ENCODE results near the gene LRMDA. TPM values are rescaled to one million over a fixed set of nuclear protein-coding genes. Genes with fewer than 3 reads are reported as not detected.

Gene LRMDA
- total RNA-seq, 5 donors from 2014 or later (not counting 1 experiment from before 2014, with no cell fraction given), result 0.30 to 1.2 TPM; not detected in 3

DNA sequence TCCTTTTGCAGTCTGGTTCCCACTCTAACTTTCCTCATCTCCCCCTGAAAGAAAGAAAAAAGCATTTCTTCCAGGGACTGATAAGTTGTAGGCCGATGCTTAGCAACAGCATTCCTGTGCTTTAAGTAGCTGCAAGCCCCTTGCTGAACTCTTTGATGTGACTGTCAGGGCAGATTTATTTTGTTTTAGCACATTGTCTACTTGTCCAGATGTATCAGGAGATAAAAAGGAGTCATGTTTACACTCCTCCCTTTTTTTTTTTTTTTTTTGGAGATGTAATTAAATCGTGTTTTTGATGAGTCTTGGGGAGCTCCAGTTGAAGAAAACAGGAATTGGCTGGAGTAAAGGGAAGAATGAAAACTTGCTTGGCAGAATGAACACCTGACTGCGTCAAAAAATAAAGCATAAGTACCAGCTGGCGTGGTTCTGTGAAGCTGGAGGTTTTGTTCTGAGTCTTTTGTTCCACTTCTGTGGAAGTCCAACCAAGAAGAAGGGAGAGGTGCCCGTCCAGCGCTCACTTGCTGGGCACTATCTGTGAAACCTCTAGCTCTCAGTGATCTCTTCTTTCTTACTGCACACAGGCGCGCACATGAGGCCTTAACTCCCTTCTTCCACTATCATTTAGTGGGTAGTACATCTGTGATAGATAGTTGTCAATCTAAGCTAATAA lies 871.7 kb downstream of the LRMDA start:
- ChIA-PET CTCF (interaction anchor here (0.5 to 0.6 kb wide), 3 partner anchors 10 to 770 kb away, joined by 3 to 4 read pairs (median 3); no protein-coding TSS in a partner anchor), POLR2A (no interaction called here)
- DNase-seq, result no peak
- Mint-ChIP-seq H3K9me3 (peaks cover 0 to 5% (median 0%) of the 10 kb centered on the region in 3 donors), H3K4me3 (no peak overlapping the region), H3K27ac (no peak overlapping the region), H3K4me1 (peaks cover 0 to 11% (median 0%) of the 10 kb centered on the region in 3 donors), H3K36me3 (no peaks in the 10 kb centered on the region), H3K27me3 (peaks cover 0 to 4% of the 10 kb centered on the region in 2 donors)
- whole genome bisulfite sequencing (ENCODE audit: insufficient coverage), result 88% methylated on average over 3 of the region's 8 CpGs
- ATAC-seq (replicated peaks in 1 of 4), result no peak
- Histone ChIP-seq H3K36me3 (ENCODE audit: control insufficient read depth in 2 of 2, extremely low read depth in 1 of 2, insufficient read depth in 1 of 2, low read length in 1 of 2) (no peaks in the 10 kb centered on the region), H3K9me3 (no peaks in the 10 kb centered on the region), H3K27ac (ENCODE audit: low read length) (no peak overlapping the region), H3K4me1 (ENCODE audit: control insufficient read depth in 1 of 2, extremely low read depth in 1 of 2, insufficient read depth in 2 of 2, low read length in 2 of 2) (peaks cover 0 to 2% of the 10 kb centered on the region in 2 experiments), H3K27me3 (replicated peaks in 1 of 2; ENCODE audit: control insufficient read depth in 2 of 2, extremely low read depth in 1 of 2, insufficient read depth in 2 of 2, low read length in 1 of 2) (no peaks in the 10 kb centered on the region), H3K4me3 (ENCODE audit: control insufficient read depth in 1 of 2, extremely low read depth in 1 of 2, low read length in 1 of 2) (no peak overlapping the region)

DNA sequence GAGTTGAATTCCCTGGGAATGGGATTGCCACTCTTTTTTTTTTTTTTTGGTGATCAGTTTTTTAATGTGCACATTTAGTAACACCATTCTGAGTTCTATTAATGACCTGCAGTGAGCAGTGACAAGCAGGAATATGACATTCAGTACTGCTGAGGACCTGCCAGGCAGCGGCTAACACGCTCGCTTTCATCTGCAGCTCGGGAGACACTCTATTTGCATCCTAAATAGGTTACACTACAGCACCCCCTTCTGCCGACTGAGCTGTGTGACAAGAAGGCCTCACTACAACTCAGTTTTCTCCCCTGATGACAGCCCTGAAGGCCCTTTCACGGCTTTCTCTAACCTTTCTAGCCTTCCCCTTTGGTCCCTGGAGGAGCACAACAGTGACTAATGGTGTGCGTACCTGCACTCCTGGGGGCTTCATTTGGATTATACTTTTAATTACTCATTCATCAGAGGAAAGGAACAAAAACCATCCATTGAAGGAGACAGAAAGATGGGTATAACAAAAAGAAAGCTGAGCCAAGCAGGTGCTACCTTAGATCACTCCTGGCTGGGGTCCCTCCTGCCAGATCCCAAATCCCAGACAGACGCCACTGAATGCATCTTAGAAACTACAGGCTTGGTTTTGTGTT lies 872.4 kb downstream of the LRMDA start:
- WGBS (ENCODE audit: insufficient coverage), result 25% methylated on average over 6 of the region's 8 CpGs
- H3K27ac ChIP-seq (ENCODE audit: low read length), result no peak overlapping the region
- peaks cover 0 to 2% of the 10 kb centered on the region in 2 experiments for H3K4me1 ChIP-seq (ENCODE audit: control insufficient read depth in 1 of 2, extremely low read depth in 1 of 2, insufficient read depth in 2 of 2, low read length in 2 of 2)
- H3K9me3 Mint-ChIP-seq, result peaks cover 0 to 5% (median 0%) of the 10 kb centered on the region in 3 donors
- H3K4me1 Mint-ChIP-seq, result peaks cover 0 to 11% (median 0%) of the 10 kb centered on the region in 3 donors
- H3K4me3 Mint-ChIP-seq, result no peak overlapping the region
- DNase-seq (peak in 16 of 35 experiments; percentile 1 to 39 (median 17)), ATAC-seq (replicated peaks in 1 of 4) (peak in 1 of 4 experiments; percentile 69)
- no peaks in the 10 kb centered on the region for H3K27me3 ChIP-seq (replicated peaks in 1 of 2; ENCODE audit: control insufficient read depth in 2 of 2, extremely low read depth in 1 of 2, insufficient read depth in 2 of 2, low read length in 1 of 2)
- no peak overlapping the region for H3K4me3 ChIP-seq (ENCODE audit: control insufficient read depth in 1 of 2, extremely low read depth in 1 of 2, low read length in 1 of 2)
- POLR2A ChIA-PET, result no interaction called here
- H3K27me3 Mint-ChIP-seq, result peaks cover 0 to 4% of the 10 kb centered on the region in 2 donors
- no peak overlapping the region for H3K27ac Mint-ChIP-seq
- H3K36me3 ChIP-seq (ENCODE audit: control insufficient read depth in 2 of 2, extremely low read depth in 1 of 2, insufficient read depth in 1 of 2, low read length in 1 of 2), result no peaks in the 10 kb centered on the region
- no peaks in the 10 kb centered on the region for H3K36me3 Mint-ChIP-seq
- CTCF ChIA-PET, result interaction anchor here (0.6 kb wide), 2 partner anchors 10 to 771 kb away, joined by 3 read pairs; no protein-coding TSS in a partner anchor
- no peaks in the 10 kb centered on the region for H3K9me3 ChIP-seq

GRCh38 chr10:76305930-76306615 lies 874.6 kb downstream of the LRMDA start:
- no peak overlapping the region for H3K27ac ChIP-seq (ENCODE audit: low read length)
- CTCF ChIA-PET, result no interaction called here
- WGBS (ENCODE audit: insufficient coverage), result no CpG with 5 or more reads among the region's 1 CpG
- POLR2A ChIA-PET, result no interaction called here
- H3K4me1 ChIP-seq (ENCODE audit: control insufficient read depth in 1 of 2, extremely low read depth in 1 of 2, insufficient read depth in 2 of 2, low read length in 2 of 2), result peaks cover 0 to 2% of the 10 kb centered on the region in 2 experiments
- no peak overlapping the region for H3K4me3 Mint-ChIP-seq
- H3K4me3 ChIP-seq (ENCODE audit: control insufficient read depth in 1 of 2, extremely low read depth in 1 of 2, low read length in 1 of 2), result no peak overlapping the region
- no peaks in the 10 kb centered on the region for H3K36me3 ChIP-seq (ENCODE audit: control insufficient read depth in 2 of 2, extremely low read depth in 1 of 2, insufficient read depth in 1 of 2, low read length in 1 of 2)
- H3K27me3 ChIP-seq (replicated peaks in 1 of 2; ENCODE audit: control insufficient read depth in 2 of 2, extremely low read depth in 1 of 2, insufficient read depth in 2 of 2, low read length in 1 of 2), result no peaks in the 10 kb centered on the region
- H3K36me3 Mint-ChIP-seq, result no peaks in the 10 kb centered on the region
- no peak for ATAC-seq (replicated peaks in 1 of 4)
- no peak overlapping the region for H3K27ac Mint-ChIP-seq
- peaks cover 0 to 11% (median 0%) of the 10 kb centered on the region in 3 donors for H3K4me1 Mint-ChIP-seq
- peaks cover 0 to 4% of the 10 kb centered on the region in 2 donors for H3K27me3 Mint-ChIP-seq
- no peaks in the 10 kb centered on the region for H3K9me3 ChIP-seq
- H3K9me3 Mint-ChIP-seq, result no peaks in the 10 kb centered on the region
- DNase-seq, result no peak

DNA sequence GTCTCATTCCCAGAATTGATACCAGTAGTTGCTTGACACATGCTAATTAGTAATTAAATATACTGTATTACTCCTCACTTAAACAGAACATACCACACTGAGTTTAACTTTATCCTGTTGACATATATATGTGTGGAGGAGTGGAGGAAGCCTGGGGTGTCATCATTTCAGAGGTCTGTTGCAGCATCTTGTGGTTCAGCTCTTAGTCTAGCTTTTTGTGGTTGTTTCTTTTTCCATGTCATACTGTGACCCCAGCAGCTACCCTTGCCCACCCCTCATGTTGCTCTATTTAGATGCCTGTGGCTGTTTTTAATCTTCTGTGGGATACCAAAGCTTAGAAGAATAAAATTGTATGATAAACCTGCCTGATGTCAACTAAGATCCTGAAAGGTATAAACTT lies 875.4 kb downstream of the LRMDA start:
- Mint-ChIP-seq H3K4me1 (peaks cover 0 to 9% (median 0%) of the 10 kb centered on the region in 3 donors), H3K27me3 (peaks cover 0 to 4% of the 10 kb centered on the region in 2 donors), H3K36me3 (no peaks in the 10 kb centered on the region), H3K9me3 (no peaks in the 10 kb centered on the region), H3K27ac (no peak overlapping the region), H3K4me3 (no peak overlapping the region)
- Histone ChIP-seq H3K27me3 (replicated peaks in 1 of 2; ENCODE audit: control insufficient read depth in 2 of 2, extremely low read depth in 1 of 2, insufficient read depth in 2 of 2, low read length in 1 of 2) (no peaks in the 10 kb centered on the region), H3K36me3 (ENCODE audit: control insufficient read depth in 2 of 2, extremely low read depth in 1 of 2, insufficient read depth in 1 of 2, low read length in 1 of 2) (no peaks in the 10 kb centered on the region), H3K9me3 (no peaks in the 10 kb centered on the region), H3K4me3 (ENCODE audit: control insufficient read depth in 1 of 2, extremely low read depth in 1 of 2, low read length in 1 of 2) (no peak overlapping the region), H3K4me1 (ENCODE audit: control insufficient read depth in 1 of 2, extremely low read depth in 1 of 2, insufficient read depth in 2 of 2, low read length in 2 of 2) (peaks cover 0 to 2% of the 10 kb centered on the region in 2 experiments), H3K27ac (ENCODE audit: low read length) (no peak overlapping the region)
- DNase-seq, result no peak
- POLR2A ChIA-PET, result no interaction called here
- CTCF ChIA-PET, result no interaction called here
- ATAC-seq (replicated peaks in 1 of 4), result no peak

DNA sequence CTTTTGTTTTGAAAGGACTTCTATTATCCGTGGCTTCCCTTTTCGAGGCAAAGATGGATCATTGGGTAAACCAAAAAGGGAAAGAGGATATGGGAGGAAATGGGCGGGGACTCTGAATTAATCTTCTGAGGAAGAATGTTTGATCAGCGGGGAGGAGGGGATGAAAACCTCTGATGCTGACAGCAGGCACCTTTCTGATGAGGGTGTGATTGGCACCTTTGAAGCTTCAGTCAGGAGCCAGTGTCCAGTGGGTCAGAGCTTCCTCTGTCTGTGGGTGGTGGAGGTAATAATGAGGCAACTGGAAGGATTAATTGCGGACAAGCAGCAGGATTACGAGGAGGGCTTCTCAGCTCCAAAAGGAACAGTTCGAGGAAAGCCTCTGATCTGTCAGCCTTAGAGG lies 877.6 kb downstream of the LRMDA start:
- WGBS (ENCODE audit: insufficient coverage), result 72% methylated on average over 7 of the region's 7 CpGs
- no peak overlapping the region for H3K4me3 ChIP-seq (ENCODE audit: control insufficient read depth in 1 of 2, extremely low read depth in 1 of 2, low read length in 1 of 2)
- Mint-ChIP-seq H3K4me1 (no peaks in the 10 kb centered on the region), H3K27me3 (peaks cover 0 to 4% of the 10 kb centered on the region in 2 donors), H3K9me3 (no peaks in the 10 kb centered on the region), H3K4me3 (no peak overlapping the region), H3K27ac (no peak overlapping the region), H3K36me3 (no peaks in the 10 kb centered on the region)
- H3K36me3 ChIP-seq (ENCODE audit: control insufficient read depth in 2 of 2, extremely low read depth in 1 of 2, insufficient read depth in 1 of 2, low read length in 1 of 2), result no peaks in the 10 kb centered on the region
- ChIA-PET POLR2A (no interaction called here), CTCF (no interaction called here)
- H3K4me1 ChIP-seq (ENCODE audit: control insufficient read depth in 1 of 2, extremely low read depth in 1 of 2, insufficient read depth in 2 of 2, low read length in 2 of 2), result no peaks in the 10 kb centered on the region
- no peaks in the 10 kb centered on the region for H3K27me3 ChIP-seq (replicated peaks in 1 of 2; ENCODE audit: control insufficient read depth in 2 of 2, extremely low read depth in 1 of 2, insufficient read depth in 2 of 2, low read length in 1 of 2)
- H3K27ac ChIP-seq (ENCODE audit: low read length), result no peak overlapping the region
- no peak for ATAC-seq (replicated peaks in 1 of 4)
- no peak for DNase-seq
- no peaks in the 10 kb centered on the region for H3K9me3 ChIP-seq

GRCh38 chr10:76309741-76310587 lies 878.5 kb downstream of the LRMDA start:
- WGBS (ENCODE audit: insufficient coverage), result no CpG with 5 or more reads among the region's 7 CpGs
- Mint-ChIP-seq H3K4me3 (no peak overlapping the region), H3K4me1 (no peaks in the 10 kb centered on the region), H3K27ac (no peak overlapping the region), H3K36me3 (no peaks in the 10 kb centered on the region), H3K9me3 (no peaks in the 10 kb centered on the region), H3K27me3 (no peaks in the 10 kb centered on the region)
- ChIA-PET POLR2A (no interaction called here), CTCF (no interaction called here)
- H3K4me3 ChIP-seq (ENCODE audit: control insufficient read depth in 1 of 2, extremely low read depth in 1 of 2, low read length in 1 of 2), result no peak overlapping the region
- H3K36me3 ChIP-seq (ENCODE audit: control insufficient read depth in 2 of 2, extremely low read depth in 1 of 2, insufficient read depth in 1 of 2, low read length in 1 of 2), result no peaks in the 10 kb centered on the region
- H3K27ac ChIP-seq (ENCODE audit: low read length), result no peak overlapping the region
- H3K4me1 ChIP-seq (ENCODE audit: control insufficient read depth in 1 of 2, extremely low read depth in 1 of 2, insufficient read depth in 2 of 2, low read length in 2 of 2), result no peaks in the 10 kb centered on the region
- H3K27me3 ChIP-seq (replicated peaks in 1 of 2; ENCODE audit: control insufficient read depth in 2 of 2, extremely low read depth in 1 of 2, insufficient read depth in 2 of 2, low read length in 1 of 2), result no peaks in the 10 kb centered on the region
- H3K9me3 ChIP-seq, result no peaks in the 10 kb centered on the region
- ATAC-seq (replicated peaks in 1 of 4), result no peak
- no peak for DNase-seq

All from T-cell (primary cell).